Keratinocyte (primary cell): ENCODE data around the gene SPAG5.

ENCODE experiments used
- CTCF ChIP-seq, 3 experiments: IDR thresholded peaks in 1 of 3; conservative IDR thresholded peaks in 1 of 3; optimal IDR thresholded peaks in 1 of 3; 2 replicates in 2 of 3; 3 replicates in 1 of 3; pipeline versions ENCODE3 to v1.5.1; 2011; ENCODE audit warnings: low read length in 3 of 3, mild to moderate bottlenecking in 3 of 3, moderate library complexity in 2 of 3, control low read depth in 1 of 3, inconsistent platforms in 1 of 3; ENCODE audit not compliant: insufficient read depth in 2 of 3; ENCODE audit errors: extremely low read depth in 1 of 3
- EZH2 ChIP-seq: IDR thresholded peaks from one replicate; pipeline ENCODE4 v1.6.1; 2012; ENCODE audit warnings: inconsistent platforms, mild to moderate bottlenecking, low read length, moderate library complexity

GRCh38 chr17:28554565-28554964 lies 44.3 kb downstream of the SPAG5 start:
- TF ChIP-seq CTCF (optimal IDR thresholded peaks at IDR 0.05 in 1 of 3, IDR thresholded peaks at IDR 0.05 in 1 of 3, conservative IDR thresholded peaks at IDR 0.05 in 1 of 3; ENCODE audit: extremely low read depth in 1 of 3, insufficient read depth in 2 of 3, low read length in 3 of 3) (peak in 1 of 3 experiments; percentile 30), EZH2 (no peak)
